ENCODE measurements around the gene C19orf73. TPM values are rescaled to one million over a fixed set of nuclear protein-coding genes. Genes with fewer than 3 reads are reported as not detected.
"Not testable (repeated sequence)": the region's sequence is repeated elsewhere in the genome, so short reads cannot be mapped to it uniquely, and the experiment has no call there.

C19orf73 gene
- total RNA-seq, 1 donor from 2014 or later: 4.6 TPM

DNA sequence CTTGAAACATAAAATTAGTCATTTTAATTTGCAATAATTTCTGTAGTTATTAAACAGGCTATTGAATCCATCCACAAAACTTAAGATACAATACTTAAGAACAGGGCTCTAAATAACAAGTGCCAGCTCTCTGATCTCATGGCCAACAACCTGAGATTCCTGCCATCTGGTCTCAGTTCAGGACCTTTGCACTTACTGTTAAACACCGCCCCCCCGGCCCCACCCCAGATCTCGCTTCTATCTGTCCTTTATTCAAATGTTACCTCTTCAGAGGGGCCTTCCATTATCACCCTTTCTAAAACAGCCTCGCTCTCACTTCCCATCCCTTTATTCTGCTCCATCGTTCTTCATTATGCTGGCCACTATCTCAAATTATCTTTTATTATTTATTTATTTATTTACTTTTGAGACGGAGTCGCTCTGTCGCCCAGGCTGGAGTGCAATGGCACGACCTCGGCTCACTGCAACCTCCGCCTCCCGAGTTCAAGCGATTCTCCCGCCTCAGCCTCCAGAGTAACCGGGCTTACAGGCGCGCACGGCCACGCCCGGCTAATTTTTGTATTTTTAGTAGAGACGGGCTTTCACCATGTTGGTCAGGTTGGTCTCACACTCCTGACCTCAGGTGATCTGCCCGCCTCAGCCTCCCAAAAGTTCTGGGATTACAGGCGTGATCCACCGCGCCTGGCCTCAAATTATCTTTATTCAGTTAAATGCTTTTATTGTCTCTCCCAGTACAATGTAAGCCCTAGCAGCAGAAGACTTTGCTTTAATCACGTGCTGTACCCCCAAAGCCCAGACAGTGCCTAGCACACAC is 34.5 kb downstream of the C19orf73 start:
- DNase-seq (ENCODE audit: low read depth): no peak
- peak overlapping the region; percentile 36 for H3K4me3 ChIP-seq (ENCODE audit: low read depth, low read length)
- no peak for TF ChIP-seq CTCF (IDR thresholded peaks at IDR 0.05; ENCODE audit: insufficient read depth, low read length, poor library complexity, severe bottlenecking)
- H3K27me3 ChIP-seq (ENCODE audit: control insufficient read depth, insufficient read depth, low read length): no peaks in the 10 kb centered on the region
- peaks cover 2% of the 10 kb centered on the region for H3K36me3 ChIP-seq (ENCODE audit: control insufficient read depth, insufficient read depth, low read length)

DNA sequence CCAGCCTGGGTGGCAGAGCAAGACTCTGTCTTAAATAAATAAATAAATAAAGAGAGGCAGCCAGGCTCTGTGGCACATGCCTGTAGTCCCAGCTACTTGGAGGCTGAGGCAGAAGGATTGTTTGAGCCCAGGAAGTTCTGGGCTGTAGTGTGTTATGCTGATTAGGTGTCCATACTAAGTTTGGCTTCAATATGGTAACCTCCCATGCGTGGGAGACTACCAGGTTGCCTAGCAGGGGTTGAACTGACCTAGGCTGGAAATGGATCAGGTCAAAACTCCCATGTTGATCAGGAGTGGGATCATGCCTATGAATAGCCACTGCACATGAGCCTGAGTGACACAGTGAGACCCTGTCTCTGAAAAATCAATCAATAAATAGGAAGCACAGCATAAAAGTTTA is 37.7 kb downstream of the C19orf73 start:
- no peak for TF ChIP-seq CTCF (IDR thresholded peaks at IDR 0.05; ENCODE audit: insufficient read depth, low read length, poor library complexity, severe bottlenecking)
- no peak overlapping the region for H3K4me3 ChIP-seq (ENCODE audit: low read depth, low read length)
- no peak for DNase-seq (ENCODE audit: low read depth)
- H3K27me3 ChIP-seq (ENCODE audit: control insufficient read depth, insufficient read depth, low read length): no peaks in the 10 kb centered on the region
- no peaks in the 10 kb centered on the region for H3K36me3 ChIP-seq (ENCODE audit: control insufficient read depth, insufficient read depth, low read length)

GRCh38 chr19:49080392-49080791 is 38.6 kb downstream of the C19orf73 start:
- H3K4me3 ChIP-seq (ENCODE audit: low read depth, low read length): no peak overlapping the region
- H3K27me3 ChIP-seq (ENCODE audit: control insufficient read depth, insufficient read depth, low read length): no peaks in the 10 kb centered on the region
- H3K36me3 ChIP-seq (ENCODE audit: control insufficient read depth, insufficient read depth, low read length): no peaks in the 10 kb centered on the region
- DNase-seq (ENCODE audit: low read depth): no peak
- TF ChIP-seq CTCF (IDR thresholded peaks at IDR 0.05; ENCODE audit: insufficient read depth, low read length, poor library complexity, severe bottlenecking): no peak

DNA sequence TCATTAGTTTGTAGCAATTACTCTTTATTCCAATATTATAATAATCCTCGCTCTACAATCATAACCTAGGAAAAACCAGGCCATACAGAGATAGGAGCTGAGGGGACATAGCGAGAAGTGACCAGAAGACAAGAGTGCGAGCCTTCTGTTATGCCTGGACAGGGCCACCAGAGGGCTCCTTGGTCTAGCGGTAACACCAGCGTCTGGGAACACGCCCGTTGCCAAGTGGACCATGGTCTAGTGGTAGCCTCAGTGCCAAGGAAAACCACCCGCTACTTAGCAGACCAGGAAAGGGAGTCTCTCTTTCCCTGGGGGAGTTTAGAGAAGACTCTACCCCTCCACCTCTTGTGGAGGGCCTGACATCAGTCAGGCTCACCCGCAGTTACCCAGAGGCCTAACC is 44.1 kb downstream of the C19orf73 start:
- H3K27me3 ChIP-seq (ENCODE audit: control insufficient read depth, insufficient read depth, low read length): peaks cover 33% of the 10 kb centered on the region
- DNase-seq (ENCODE audit: low read depth): peak; percentile 18
- TF ChIP-seq CTCF (IDR thresholded peaks at IDR 0.05; ENCODE audit: insufficient read depth, low read length, poor library complexity, severe bottlenecking): peak; percentile 58
- H3K36me3 ChIP-seq (ENCODE audit: control insufficient read depth, insufficient read depth, low read length); H3K4me3 ChIP-seq (ENCODE audit: low read depth, low read length): not testable (repeated sequence)

GRCh38 chr19:49073514-49074378 is 45.2 kb downstream of the C19orf73 start:
- Histone ChIP-seq H3K36me3 (ENCODE audit: control insufficient read depth, insufficient read depth, low read length) (no peaks in the 10 kb centered on the region), H3K4me3 (ENCODE audit: low read depth, low read length) (no peak overlapping the region), H3K27me3 (ENCODE audit: control insufficient read depth, insufficient read depth, low read length) (peaks cover 39% of the 10 kb centered on the region)
- TF ChIP-seq CTCF (IDR thresholded peaks at IDR 0.05; ENCODE audit: insufficient read depth, low read length, poor library complexity, severe bottlenecking): peak; percentile 42
- DNase-seq (ENCODE audit: low read depth): no peak

All from kidney epithelial cell (primary cell).